Measurements from ENCODE around the gene FBXL13. TPM values are rescaled to one million over a fixed set of nuclear protein-coding genes. Genes with fewer than 3 reads are reported as not detected.

The FBXL13 gene
- total RNA-seq, 1 experiment from 2014 or later: 2.5 TPM

- Histone ChIP-seq H3K36me3 (ENCODE audit: control insufficient read depth, insufficient read depth, low read length) (peaks cover 6% of the 10 kb centered on the region; the same call in 1 of the 2 replicates), H3K4me1 (ENCODE audit: control insufficient read depth, insufficient read depth, low read length) (no peaks in the 10 kb centered on the region), H3K4me3 (ENCODE audit: low read depth in 2 of 2, low read length in 2 of 2) (no peak overlapping the region), H3K27ac (ENCODE audit: low read length) (no peak overlapping the region), H3K27me3 (ENCODE audit: control insufficient read depth, insufficient read depth, low read length) (no peaks in the 10 kb centered on the region), H3K9me3 (ENCODE audit: control insufficient read depth, insufficient read depth, low read depth, low read length) (no peaks in the 10 kb centered on the region)
- intact Hi-C loops (cut with micrococcal nuclease; ENCODE audit: unreplicated experiment): no loop called here
- POLR2A ChIA-PET: no interaction called here
- CTCF ChIA-PET: no interaction called here
- DNase-seq (ENCODE audit: low read depth, low spot score) (no peak), ATAC-seq (no peak)
- in situ Hi-C loops (cut with HindIII; ENCODE audit: low pct_unique_long_range_greater_than_20kb, low sequenced_read_pairs): no loop called here
- TF ChIP-seq CTCF (IDR thresholded peaks at IDR 0.05) (no peak), POLR2AphosphoS5 (IDR thresholded peaks at IDR 0.05; ENCODE audit: low read depth, low read length) (no peak), TCF7L2 (IDR thresholded peaks at IDR 0.05; ENCODE audit: low read depth, low read length) (no peak), SIN3A (IDR thresholded peaks at IDR 0.05; ENCODE audit: borderline replicate concordance, insufficient read depth, low read depth, low read length) (no peak), REST (IDR thresholded peaks at IDR 0.05; ENCODE audit: insufficient read depth in 1 of 2, low read depth in 2 of 2, low read length in 1 of 2) (no peak)
- no TSS peak for BruUV-seq (replicated peaks)
Observed at GRCh38 chr7:103121641-103122040, 47.0 kb upstream of the FBXL13 start.

GRCh38 chr7:103120362-103120761 is 45.8 kb upstream of the FBXL13 start:
- Histone ChIP-seq H3K9me3 (ENCODE audit: control insufficient read depth, insufficient read depth, low read depth, low read length) (no peaks in the 10 kb centered on the region), H3K27me3 (ENCODE audit: control insufficient read depth, insufficient read depth, low read length) (no peaks in the 10 kb centered on the region), H3K4me1 (ENCODE audit: control insufficient read depth, insufficient read depth, low read length) (no peaks in the 10 kb centered on the region), H3K27ac (ENCODE audit: low read length) (no peak overlapping the region), H3K4me3 (ENCODE audit: low read depth in 2 of 2, low read length in 2 of 2) (no peak overlapping the region), H3K36me3 (ENCODE audit: control insufficient read depth, insufficient read depth, low read length) (peaks cover 6% of the 10 kb centered on the region; the same call in 1 of the 2 replicates)
- DNase-seq (ENCODE audit: low read depth, low spot score) (no peak), ATAC-seq (no peak)
- no TSS peak for BruUV-seq (replicated peaks)
- intact Hi-C loops (cut with micrococcal nuclease; ENCODE audit: unreplicated experiment): no loop called here
- in situ Hi-C loops (cut with HindIII; ENCODE audit: low pct_unique_long_range_greater_than_20kb, low sequenced_read_pairs): no loop called here
- CTCF ChIA-PET: interaction anchor here (0.6 kb wide), 1 partner anchor 30 kb away, joined by 9 read pairs; no protein-coding TSS in a partner anchor
- TF ChIP-seq TCF7L2 (IDR thresholded peaks at IDR 0.05; ENCODE audit: low read depth, low read length) (no peak), POLR2AphosphoS5 (IDR thresholded peaks at IDR 0.05; ENCODE audit: low read depth, low read length) (no peak), CTCF (IDR thresholded peaks at IDR 0.05) (no peak)
- POLR2A ChIA-PET: interaction anchor here (0.6 kb wide), 1 partner anchor 14 kb away, joined by 6 read pairs; no protein-coding TSS in a partner anchor
